NCI-H1092 treated with DMSO at 0.1 percent for 48 hours (cell line): Measurements from ENCODE around the gene ARHGAP4.

Source experiments
- DNase-seq: peaks from one replicate; lab custom pipeline; 2025; lab: John Stamatoyannopoulos, UW

The ARHGAP4 gene

DNA sequence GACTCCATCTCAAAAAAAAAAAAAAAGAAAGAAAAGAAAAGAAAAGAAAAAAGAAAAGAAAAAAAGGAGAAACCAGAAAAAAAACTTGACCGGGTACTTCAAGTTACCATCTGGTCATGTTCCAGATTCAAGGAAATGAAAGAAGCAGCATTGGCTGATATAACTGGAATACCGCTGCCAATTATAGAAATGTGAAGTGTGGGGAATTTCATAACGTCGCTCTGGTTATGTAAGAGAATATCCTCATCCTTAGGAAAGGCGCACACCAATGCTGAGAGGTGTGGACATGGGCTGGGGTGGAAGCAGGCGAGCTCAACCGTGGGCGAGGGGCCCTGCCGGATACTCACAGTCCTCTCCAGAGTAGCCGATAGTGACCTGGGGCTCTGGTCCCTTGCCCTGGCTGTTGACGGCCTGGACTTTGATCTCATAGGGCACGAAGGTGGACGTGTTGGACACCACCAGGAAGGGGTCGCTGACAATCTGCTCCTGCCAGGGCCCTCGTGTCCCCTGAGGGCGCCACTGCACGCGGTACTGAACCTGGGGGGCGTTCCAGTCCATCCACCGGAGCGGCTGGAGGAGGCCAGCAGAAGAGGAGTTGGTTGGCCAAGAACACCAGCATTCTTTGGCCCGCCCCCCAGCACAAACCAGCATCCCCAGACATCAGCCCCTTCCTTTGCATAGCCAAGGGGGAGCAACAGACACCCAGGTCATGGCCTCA, 59.6 kb downstream of the ARHGAP4 start:
- DNase-seq, result no peak

DNA sequence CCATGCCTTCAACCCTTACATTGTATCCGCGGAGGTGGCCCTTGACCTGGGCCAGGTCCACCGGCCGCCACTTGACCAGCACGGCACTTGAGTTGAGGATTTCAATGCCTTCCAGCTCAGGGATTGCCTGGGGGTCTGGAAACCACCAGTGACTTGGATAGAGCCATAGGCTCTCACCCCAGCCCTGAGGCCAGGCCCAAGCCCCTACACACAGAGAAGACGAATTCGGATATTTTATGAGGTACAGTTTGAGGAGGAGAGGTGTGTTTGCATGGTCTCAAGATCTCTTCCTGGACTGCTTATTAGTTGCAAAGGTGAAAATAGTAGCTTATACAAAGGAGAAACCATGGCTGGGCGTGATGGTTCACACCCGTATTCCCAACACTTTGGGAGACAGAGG, 60.4 kb downstream of the ARHGAP4 start:
- DNase-seq, result no peak

DNA sequence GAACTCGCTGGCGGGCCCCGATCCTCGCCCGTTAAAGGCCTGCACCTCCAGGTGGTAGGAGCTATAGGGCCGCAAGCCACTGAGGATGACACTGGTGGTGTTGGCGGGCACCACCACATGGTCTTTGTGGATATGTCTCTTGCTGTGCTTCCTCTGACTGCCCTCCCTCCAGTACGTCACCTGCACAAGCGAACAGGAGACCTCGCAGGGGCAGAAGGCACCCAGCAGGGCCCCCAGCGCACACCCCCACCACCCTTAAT, 60.8 kb downstream of the ARHGAP4 start:
- no peak for DNase-seq

DNA sequence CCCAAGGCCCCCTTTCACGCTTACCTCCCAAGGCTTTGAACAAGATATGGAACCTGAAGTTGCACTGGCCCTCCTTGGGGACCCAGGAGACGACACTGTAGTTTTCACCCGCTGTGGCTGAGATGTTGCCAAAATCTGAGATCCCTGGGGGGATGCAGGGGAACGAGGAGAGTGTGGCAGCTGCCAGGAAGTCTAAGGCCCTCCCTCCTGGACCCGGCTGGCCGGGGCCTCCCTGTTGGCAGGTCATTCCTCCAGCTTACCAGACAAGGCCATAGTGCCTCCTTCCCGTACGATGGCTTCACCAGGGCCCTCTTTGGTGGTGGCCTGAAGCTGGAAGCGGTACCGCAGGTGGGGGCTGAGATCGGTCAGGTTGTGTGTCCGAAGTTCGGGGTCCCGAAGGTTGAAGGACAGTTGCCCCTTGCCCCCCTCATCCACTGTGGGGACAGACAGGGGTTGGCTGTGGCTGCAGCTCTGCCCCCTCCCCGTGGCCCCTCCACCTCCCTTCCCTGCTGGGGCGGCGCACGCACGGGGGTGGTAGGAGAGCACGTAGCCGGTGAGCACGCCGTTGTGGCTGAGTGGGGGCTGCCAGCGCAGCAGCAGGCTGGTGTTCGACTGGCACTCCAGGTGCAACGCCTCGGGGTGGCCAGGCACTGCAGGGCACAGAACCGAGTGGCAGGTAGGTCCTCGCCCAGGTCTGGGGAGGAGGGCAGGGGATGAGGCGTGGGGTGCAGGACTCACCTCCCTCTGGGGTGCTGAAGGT, 61.3 kb downstream of the ARHGAP4 start:
- no peak for DNase-seq

DNA sequence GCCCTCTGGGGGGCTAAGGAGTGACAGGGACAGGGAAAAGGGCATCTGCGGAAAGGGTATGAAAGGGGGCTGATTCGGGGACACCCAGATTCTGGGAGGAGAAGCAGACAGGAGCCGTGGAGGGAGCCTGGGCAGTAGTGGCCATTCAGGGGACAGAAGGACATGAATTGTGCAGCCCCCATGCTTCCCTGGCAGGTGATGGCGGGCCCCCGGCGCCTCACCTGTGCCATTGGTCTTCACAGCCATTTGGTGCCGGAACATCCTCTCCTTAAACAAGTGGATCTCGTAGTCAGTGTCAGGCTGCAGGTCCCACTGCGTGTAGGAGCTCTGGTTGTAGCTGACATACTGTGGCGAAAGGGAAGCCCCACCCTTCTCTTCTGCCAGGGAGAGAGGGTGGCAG, 62.0 kb downstream of the ARHGAP4 start:
- DNase-seq, result no peak

DNA sequence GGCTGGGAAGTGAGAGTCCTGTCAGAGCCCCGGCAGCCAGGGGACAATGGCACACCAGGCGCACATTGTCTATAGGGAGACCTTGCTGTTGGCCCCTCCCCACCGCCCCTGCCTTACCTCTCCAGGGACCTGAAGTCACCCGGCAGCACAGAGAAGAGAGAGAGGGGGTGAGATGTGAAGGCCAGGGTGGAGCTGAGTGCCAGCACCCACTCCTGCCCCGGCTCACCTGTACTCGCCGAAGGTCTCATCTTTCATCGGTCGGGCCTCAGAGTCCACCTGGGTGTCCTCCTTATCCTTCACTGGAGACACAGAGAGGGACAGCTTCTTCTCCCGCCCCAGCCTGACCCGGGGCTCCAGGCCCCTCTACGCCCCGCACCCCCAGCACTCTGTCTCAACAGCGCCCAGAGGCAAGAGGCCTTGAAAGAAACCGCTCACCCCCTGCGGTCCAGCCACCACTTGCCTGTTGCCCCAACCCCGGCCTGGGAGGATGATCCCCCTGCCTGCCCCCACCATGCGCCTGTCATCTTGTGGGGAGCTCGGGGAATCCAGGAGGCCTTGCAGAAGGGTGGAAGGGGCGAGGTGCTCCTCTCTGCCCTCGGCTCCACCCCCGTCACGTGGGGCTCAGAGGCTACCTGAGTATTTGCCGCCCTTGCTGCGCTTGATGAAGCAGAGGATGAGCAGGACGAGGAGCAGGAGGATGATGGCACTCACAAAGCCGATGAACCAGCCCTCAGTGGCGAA, 62.6 kb downstream of the ARHGAP4 start:
- DNase-seq, result no peak

DNA sequence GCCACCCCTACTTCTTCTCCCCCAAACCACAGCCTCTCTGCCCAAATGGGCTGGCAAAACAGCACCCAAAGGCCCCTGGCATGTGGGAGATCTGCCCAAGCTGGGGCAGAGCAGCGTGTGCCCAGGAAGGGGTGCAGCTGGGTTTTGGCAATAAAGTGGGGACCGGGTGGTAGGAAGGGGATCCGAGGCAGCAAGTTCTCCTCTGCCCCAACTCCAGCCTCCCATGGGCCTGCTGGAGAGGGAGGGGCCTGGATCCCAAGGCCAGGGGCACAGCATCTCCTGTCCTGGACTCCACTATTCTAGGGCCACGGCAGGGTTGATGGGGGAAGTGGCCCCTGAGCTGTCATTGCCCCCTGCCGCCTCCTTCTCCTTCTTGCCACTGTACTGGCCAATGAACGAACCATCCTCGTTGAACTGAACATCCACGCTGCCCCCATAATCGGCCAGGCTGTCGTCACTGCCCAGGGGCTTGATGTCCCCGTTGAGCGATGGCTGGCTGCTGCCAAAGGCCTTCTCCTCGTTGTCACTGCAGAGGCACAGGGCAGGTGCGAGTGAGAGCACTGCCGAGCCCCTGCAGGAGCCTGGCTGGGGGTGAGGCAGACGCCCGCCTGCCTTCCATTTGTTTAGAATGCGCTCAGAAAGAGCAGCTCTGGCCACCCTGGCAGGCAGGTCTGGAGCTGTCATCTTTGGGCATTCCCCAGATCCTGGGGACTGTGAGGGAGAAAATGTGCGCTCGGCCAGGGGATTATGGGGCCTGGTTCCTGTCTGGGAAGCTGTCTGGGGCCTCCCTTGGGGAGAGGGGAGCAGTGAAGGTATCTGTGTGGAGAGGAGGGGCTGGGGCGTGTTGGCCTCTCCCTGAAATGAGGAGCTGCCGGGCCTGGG, 63.5 kb downstream of the ARHGAP4 start:
- DNase-seq, result no peak

DNA sequence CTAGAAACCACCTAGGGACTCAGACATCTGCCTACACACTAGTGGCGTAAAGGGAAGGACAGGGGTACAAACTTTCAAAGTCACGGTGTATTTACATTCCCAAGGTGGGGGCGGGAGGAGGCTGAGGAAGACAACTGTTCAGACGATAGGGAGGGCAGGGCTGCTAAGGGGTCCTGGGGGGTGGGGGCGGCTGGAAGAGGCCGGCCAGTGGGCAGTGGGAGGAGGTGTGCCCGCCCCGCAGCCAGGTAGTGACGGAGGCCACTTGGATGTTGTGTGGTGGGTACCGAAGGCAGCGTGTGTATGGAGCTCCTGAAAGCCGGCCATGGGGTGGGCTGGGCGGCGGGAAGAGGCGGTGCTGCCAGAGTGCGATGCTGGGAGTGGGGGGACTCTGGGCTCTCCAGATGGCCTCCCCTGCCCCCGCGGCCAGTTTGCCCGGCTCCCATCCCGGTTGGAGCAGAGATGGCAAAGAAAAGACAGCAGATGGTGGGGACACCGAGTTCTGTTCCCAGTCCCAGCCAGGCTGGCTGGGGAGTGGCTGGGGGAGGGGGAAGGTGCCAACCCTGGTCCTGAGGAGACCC, 64.2 kb downstream of the ARHGAP4 start:
- no peak for DNase-seq

DNA sequence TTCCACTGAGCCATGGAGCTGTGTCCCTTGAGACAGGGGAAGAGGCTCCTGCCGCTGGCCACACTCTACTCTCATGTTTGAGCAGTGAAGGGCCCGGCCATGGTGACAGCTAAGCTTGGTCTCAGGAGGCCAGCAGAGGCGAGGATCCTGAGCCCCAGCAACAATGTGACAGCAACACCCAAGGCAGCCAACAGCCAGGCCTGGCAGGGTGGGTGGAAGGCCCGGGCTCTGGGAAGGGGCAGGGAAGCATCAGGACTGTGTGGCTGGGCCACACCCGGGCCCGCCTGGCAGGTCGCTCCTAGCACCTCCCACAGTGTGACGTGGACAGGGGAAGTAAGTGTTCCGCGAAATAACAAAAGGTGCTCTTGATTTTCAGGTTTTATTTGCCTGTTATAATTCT, 64.9 kb downstream of the ARHGAP4 start:
- no peak for DNase-seq
